BE2C (cell line): ENCODE data around the gene COL23A1.

Experiments used
- DNase-seq: peaks from one replicate; pipeline ENCODE4 v3.0.0-alpha.2; 2020
- H3K27me3 ChIP-seq: fragments of 250-450 bp; sonication (Bioruptor Pico); 2 replicates; pipeline ENCODE4 v1.5.1; 2020; ENCODE audit warnings: mild to moderate bottlenecking
- H3K36me3 ChIP-seq: fragments of 250-450 bp; sonication (Bioruptor Pico); 2 replicates; pipeline ENCODE4 v1.5.1; 2020; ENCODE audit warnings: mild to moderate bottlenecking
- H3K4me1 ChIP-seq: fragments of 250-450 bp; sonication (Bioruptor Pico); 2 replicates; pipeline ENCODE4 v1.5.1; 2020
- H3K4me3 ChIP-seq: 2 replicates; pipeline ENCODE4 v1.5.1; 2011; ENCODE audit warnings: low read depth, low read length
- H3K9me3 ChIP-seq: fragments of 250-450 bp; sonication (Bioruptor Pico); 2 replicates; pipeline ENCODE4 v1.5.1; 2020
- TF ChIP-seq, protein P1 (sequence below): IDR thresholded peaks from 2 replicates; pipeline ENCODE4 v1.5.1; 2012; ENCODE audit warnings: mild to moderate bottlenecking, low read depth, low read length

Gene COL23A1

DNA sequence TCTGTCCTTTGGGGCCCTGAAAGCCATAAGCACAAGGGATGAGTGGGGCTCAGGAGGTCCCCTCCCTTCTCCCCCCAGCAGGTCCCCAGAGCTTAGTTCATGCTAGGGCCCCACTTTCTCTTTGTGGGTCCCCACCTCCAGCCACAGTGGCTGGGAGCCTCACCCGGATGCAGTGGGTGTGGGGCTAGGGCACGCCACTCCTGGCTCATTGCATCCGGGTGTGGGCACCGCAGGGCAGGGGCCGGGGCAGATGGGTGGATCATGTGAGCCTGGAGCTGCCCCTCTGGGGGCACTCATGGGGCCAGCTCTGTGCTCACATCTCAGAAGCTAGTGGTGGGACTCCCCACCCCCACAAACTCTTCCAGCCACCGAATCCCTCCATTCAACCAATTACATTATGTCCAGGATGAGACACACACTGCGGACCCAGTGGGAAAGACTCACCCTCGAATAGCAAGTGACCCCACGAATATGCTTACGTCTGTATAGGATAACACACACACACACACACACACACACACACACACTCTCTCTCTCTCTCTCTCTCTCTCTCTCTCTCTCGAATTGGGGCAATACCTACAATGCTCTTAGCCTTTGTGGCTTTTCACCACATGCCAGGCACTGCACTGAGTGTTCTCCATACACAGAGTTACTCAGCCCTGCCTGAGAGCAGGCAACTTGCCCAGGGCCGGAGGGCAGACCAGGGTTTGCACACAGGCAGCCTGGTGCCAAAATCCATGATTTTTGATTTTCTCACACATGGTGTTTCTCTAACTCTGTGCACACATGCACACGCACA, 340.8 kb downstream of the COL23A1 start:
- Histone ChIP-seq H3K4me1 (no peaks in the 10 kb centered on the region), H3K9me3 (no peaks in the 10 kb centered on the region), H3K4me3 (no peak overlapping the region), H3K27me3 (no peaks in the 10 kb centered on the region), H3K36me3 (no peaks in the 10 kb centered on the region)
- DNase-seq = no peak
- TF ChIP-seq, protein P1, sequence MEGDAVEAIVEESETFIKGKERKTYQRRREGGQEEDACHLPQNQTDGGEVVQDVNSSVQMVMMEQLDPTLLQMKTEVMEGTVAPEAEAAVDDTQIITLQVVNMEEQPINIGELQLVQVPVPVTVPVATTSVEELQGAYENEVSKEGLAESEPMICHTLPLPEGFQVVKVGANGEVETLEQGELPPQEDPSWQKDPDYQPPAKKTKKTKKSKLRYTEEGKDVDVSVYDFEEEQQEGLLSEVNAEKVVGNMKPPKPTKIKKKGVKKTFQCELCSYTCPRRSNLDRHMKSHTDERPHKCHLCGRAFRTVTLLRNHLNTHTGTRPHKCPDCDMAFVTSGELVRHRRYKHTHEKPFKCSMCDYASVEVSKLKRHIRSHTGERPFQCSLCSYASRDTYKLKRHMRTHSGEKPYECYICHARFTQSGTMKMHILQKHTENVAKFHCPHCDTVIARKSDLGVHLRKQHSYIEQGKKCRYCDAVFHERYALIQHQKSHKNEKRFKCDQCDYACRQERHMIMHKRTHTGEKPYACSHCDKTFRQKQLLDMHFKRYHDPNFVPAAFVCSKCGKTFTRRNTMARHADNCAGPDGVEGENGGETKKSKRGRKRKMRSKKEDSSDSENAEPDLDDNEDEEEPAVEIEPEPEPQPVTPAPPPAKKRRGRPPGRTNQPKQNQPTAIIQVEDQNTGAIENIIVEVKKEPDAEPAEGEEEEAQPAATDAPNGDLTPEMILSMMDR = no peak

DNA sequence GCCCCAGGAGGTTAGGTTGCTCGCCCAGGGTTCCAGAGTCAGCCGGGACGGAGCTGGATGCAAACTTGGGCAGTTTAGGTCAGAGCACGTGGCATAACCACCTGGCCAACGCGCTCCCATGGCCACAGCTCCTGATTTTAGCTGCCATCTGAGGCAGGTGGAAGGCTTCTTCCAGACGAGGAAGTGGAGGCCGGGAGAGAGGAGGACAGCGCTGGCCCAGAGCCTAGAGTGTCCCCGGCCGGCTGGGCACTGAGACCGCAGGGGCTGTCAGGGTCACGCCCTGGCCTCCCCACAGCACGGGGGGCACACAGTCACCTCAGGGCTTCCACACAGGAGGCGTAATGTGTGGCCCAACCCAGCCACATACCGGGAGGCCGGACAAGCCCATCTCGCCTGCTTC, 341.4 kb downstream of the COL23A1 start:
- Histone ChIP-seq H3K9me3 (no peaks in the 10 kb centered on the region), H3K4me3 (no peak overlapping the region), H3K27me3 (no peaks in the 10 kb centered on the region), H3K36me3 (no peaks in the 10 kb centered on the region), H3K4me1 (no peaks in the 10 kb centered on the region)
- TF ChIP-seq, protein P1 = no peak
- DNase-seq = no peak

DNA sequence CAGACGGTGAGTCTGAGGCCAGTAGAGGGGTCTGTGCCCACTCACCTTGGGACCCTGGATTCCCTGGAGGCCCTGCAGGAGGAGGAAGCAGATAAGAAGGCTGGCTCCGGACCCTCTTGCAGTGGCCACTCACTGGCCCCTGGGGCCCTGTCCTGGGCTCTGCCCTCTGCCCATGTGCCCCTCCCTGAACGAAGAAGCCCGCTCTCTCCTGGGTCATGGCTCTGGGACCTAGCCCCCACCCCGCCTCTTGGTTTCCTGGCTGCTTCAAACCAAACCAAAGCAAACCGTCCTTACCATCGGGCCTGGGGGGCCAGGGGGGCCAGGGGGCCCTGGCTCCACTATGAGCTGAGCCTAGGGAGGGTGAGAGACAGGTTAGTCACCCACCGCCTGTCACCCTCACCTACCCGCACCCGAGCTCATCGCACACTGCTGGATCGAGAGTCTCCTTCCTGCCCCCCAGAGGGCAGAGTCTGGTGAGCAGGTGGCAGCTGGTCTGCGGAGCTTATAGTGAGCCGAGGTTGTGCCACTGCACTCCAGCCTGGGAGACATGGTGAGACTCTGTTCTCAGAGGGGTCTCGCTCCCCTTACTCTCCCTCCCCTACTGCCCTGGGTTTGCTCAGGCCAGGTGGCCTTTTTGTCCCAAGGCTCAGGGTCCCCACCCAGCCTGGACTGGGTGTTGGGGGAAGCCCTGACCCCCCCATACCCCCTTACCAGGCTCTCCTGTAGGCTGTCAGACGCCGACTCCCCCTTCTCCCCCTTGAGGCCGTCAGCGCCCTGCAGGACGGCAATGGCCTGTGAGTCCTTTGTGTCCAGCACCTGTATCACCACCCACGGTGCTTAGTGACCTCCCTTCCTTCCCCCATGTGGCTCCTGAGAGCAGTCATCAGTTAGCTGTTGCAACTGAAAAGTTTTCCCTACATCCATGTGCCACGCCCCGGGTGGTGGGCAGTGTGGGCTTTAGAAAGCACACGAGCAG, 342.4 kb downstream of the COL23A1 start:
- Histone ChIP-seq H3K4me1 (no peaks in the 10 kb centered on the region), H3K27me3 (no peaks in the 10 kb centered on the region), H3K4me3 (no peak overlapping the region), H3K9me3 (no peaks in the 10 kb centered on the region), H3K36me3 (no peaks in the 10 kb centered on the region)
- DNase-seq = no peak
- TF ChIP-seq, protein P1 = no peak

DNA sequence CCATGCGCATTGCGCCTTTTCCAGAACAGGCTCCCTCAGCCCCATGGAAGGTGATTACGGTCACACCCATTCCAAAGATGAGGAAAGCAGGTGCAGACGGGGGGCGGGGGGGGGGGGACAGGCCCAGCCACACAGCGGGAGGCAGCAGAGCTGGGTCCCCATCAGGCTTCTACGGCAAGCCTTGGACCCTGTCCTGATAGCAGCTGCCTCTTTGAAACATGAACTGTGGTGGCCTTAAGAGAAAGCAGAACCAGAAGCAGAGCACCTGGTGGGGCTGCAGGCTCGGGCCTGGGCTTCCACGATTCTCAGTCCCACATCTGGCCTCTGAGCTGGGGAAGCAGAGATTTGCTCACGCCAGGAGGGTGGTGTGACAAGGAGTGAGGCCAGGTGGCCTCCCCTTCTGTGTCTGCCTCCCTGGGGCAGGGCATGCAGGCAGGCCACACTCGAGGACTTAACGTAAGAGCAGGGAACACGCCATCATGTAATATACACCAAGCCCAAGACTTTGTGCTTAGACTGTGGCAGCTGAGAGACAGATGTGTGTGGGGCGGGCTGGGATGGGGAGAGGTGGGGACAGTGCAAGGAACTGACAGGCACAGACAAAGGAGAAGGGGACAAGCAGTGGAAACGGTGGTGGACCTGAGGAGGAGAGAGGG, 343.4 kb downstream of the COL23A1 start:
- Histone ChIP-seq H3K36me3 (no peaks in the 10 kb centered on the region), H3K9me3 (no peaks in the 10 kb centered on the region), H3K4me3 (no peak overlapping the region), H3K4me1 (no peaks in the 10 kb centered on the region), H3K27me3 (no peaks in the 10 kb centered on the region)
- TF ChIP-seq, protein P1 = no peak
- DNase-seq = no peak

DNA sequence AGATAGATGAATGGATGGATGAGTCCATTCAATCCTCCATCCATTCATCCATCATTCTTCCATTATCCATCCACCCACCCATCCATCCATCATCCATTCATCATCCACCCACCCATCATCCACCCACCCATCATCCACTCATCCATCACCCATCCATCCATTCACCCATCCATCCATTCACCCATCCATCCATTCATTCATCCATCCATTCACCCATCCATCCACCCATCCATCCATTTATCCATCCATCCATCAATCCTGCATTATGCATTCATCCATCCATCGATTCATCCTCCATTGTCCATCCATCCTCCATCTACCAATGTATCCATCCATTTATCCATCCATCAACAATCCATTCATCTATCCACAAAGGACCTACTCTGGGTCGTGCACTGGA, 344.8 kb downstream of the COL23A1 start:
- no peaks in the 10 kb centered on the region for H3K4me1 ChIP-seq
- no peaks in the 10 kb centered on the region for H3K27me3 ChIP-seq
- no peak for DNase-seq
- H3K9me3 ChIP-seq = no peaks in the 10 kb centered on the region
- H3K36me3 ChIP-seq = no peaks in the 10 kb centered on the region
- no peak overlapping the region for H3K4me3 ChIP-seq
- TF ChIP-seq, protein P1 = no peak
